H1 (cell line): ENCODE measurements around the gene TLK1. TPM values are rescaled to one million over a fixed set of nuclear protein-coding genes. Genes with fewer than 3 reads are reported as not detected.

Experiments used
- BCL11A ChIP-seq, 2 experiments: IDR thresholded peaks; one replicate each; pipeline ENCODE4 v1.6.1; 2011; ENCODE audit warnings: low read depth in 2 of 2, low read length in 2 of 2, mild to moderate bottlenecking in 2 of 2
- EZH2 ChIP-seq: fragments of 200-600 bp; sonication (generic); IDR thresholded peaks from 2 replicates; pipeline ENCODE4 v1.7.1; 2012; ENCODE audit warnings: low read depth, mild to moderate bottlenecking, moderate library complexity, low read length, inconsistent platforms; ENCODE audit not compliant: severe bottlenecking
- HDAC6 ChIP-seq: IDR thresholded peaks from one replicate; pipeline ENCODE4 v1.7.1; 2012; ENCODE audit warnings: low read depth, mild to moderate bottlenecking, inconsistent platforms, low read length, moderate library complexity
- polyA plus RNA-seq, 7 experiments: library from polyadenylated mRNA; depleted of rRNA in 3 of 7; stranded (reverse) in 5 of 7; unstranded in 2 of 7; fragments of >200 nt in 5 of 7; fragments of 200-250 nt in 2 of 7; gene quantifications; 1 replicate in 5 of 7; 2 replicates in 1 of 7; 4 replicates in 1 of 7; pipeline versions ENCODE4 v1.2.1 to v1.2.3, GENCODE V29; 2011 to 2013; ENCODE audit warnings: missing spikeins in 2 of 7, mixed read lengths in 2 of 7
- total RNA-seq: library from RNA; stranded (reverse); fragmentation: NEBNext Ultra II Directional; extraction: Animal tissue kit (Norgen Biotek cat#: 25700); gene quantifications from 2 replicates; pipeline ENCODE4 v1.2.1, GENCODE V29; 2021

TLK1 gene
- total and polyA plus RNA-seq, 2 of the 8 experiments (the other 6 are each of a cell fraction or from before 2014, with no cell fraction given) = 11.2 to 102 TPM

GRCh38 chr2:170997893-170998597, 162.6 kb downstream of the TLK1 start (continued):
- TF ChIP-seq HDAC6 (no peak), EZH2 (no peak), BCL11A (IDR thresholded peaks at IDR 0.05; ENCODE audit: low read depth in 2 of 2, low read length in 2 of 2) (no peak)
